ENCODE measurements around the gene C1orf159.

The C1orf159 gene

GRCh38 chr1:1046767-1047166, 69.1 kb downstream of the C1orf159 start:
- Histone ChIP-seq H3K9ac (ENCODE audit: low read length) (no peak overlapping the region), H3K27me3 (ENCODE audit: low read depth, low read length) (no peaks in the 10 kb centered on the region), H3K36me3 (replicated peaks; ENCODE audit: low read depth, low read length) (no peaks in the 10 kb centered on the region), H3K4me2 (ENCODE audit: low read length) (no peak overlapping the region), H3K4me1 (ENCODE audit: low read length) (peaks cover 6% of the 10 kb centered on the region), H4K20me1 (ENCODE audit: insufficient read depth, low read length) (no peaks in the 10 kb centered on the region), H2AFZ (ENCODE audit: low read depth, low read length) (no peak overlapping the region), H3K4me3 (ENCODE audit: low read length) (no peak overlapping the region), H3K27ac (ENCODE audit: low read length) (no peak overlapping the region), H3K79me2 (ENCODE audit: low read length) (no peaks in the 10 kb centered on the region), H3K9me3 (ENCODE audit: insufficient read depth, low read length) (no peaks in the 10 kb centered on the region)
- TF ChIP-seq, protein P1, sequence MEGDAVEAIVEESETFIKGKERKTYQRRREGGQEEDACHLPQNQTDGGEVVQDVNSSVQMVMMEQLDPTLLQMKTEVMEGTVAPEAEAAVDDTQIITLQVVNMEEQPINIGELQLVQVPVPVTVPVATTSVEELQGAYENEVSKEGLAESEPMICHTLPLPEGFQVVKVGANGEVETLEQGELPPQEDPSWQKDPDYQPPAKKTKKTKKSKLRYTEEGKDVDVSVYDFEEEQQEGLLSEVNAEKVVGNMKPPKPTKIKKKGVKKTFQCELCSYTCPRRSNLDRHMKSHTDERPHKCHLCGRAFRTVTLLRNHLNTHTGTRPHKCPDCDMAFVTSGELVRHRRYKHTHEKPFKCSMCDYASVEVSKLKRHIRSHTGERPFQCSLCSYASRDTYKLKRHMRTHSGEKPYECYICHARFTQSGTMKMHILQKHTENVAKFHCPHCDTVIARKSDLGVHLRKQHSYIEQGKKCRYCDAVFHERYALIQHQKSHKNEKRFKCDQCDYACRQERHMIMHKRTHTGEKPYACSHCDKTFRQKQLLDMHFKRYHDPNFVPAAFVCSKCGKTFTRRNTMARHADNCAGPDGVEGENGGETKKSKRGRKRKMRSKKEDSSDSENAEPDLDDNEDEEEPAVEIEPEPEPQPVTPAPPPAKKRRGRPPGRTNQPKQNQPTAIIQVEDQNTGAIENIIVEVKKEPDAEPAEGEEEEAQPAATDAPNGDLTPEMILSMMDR (IDR thresholded peaks at IDR 0.05; ENCODE audit: low read depth, low read length), result no peak
- no peak for TF ChIP-seq EZH2phosphoT487 (IDR thresholded peaks at IDR 0.05; ENCODE audit: low read depth)

- Histone ChIP-seq H3K27ac (ENCODE audit: low read length) (no peak overlapping the region), H3K4me1 (ENCODE audit: low read length) (peaks cover 6% of the 10 kb centered on the region), H3K27me3 (ENCODE audit: low read depth, low read length) (no peaks in the 10 kb centered on the region), H3K79me2 (ENCODE audit: low read length) (no peaks in the 10 kb centered on the region), H3K4me3 (ENCODE audit: low read length) (no peak overlapping the region), H3K36me3 (replicated peaks; ENCODE audit: low read depth, low read length) (no peaks in the 10 kb centered on the region), H3K4me2 (ENCODE audit: low read length) (no peak overlapping the region), H3K9me3 (ENCODE audit: insufficient read depth, low read length) (no peaks in the 10 kb centered on the region), H2AFZ (ENCODE audit: low read depth, low read length) (no peak overlapping the region), H4K20me1 (ENCODE audit: insufficient read depth, low read length) (no peaks in the 10 kb centered on the region), H3K9ac (ENCODE audit: low read length) (no peak overlapping the region)
- no peak for TF ChIP-seq EZH2phosphoT487 (IDR thresholded peaks at IDR 0.05; ENCODE audit: low read depth)
- TF ChIP-seq, protein P1 (IDR thresholded peaks at IDR 0.05; ENCODE audit: low read depth, low read length), result no peak
Observed at GRCh38 chr1:1046243-1046642, 69.6 kb downstream of the C1orf159 start.

DNA sequence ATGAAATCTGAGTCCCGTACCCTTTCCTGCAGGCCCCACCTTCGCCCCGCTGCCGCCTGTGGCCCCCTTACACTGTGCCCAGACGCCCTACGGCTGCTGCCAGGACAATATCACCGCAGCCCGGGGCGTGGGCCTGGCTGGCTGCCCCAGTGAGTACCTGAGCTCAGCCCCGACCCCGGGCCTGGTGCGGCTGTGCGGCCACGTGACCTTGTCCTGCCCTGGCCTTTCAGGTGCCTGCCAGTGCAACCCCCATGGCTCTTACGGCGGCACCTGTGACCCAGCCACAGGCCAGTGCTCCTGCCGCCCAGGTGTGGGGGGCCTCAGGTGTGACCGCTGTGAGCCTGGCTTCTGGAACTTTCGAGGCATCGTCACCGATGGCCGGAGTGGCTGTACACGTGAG, 70.8 kb downstream of the C1orf159 start:
- Histone ChIP-seq H2AFZ (ENCODE audit: low read depth, low read length) (no peak overlapping the region), H3K9me3 (ENCODE audit: insufficient read depth, low read length) (no peaks in the 10 kb centered on the region), H3K79me2 (ENCODE audit: low read length) (no peaks in the 10 kb centered on the region), H3K9ac (ENCODE audit: low read length) (no peak overlapping the region), H3K4me2 (ENCODE audit: low read length) (no peak overlapping the region), H3K36me3 (replicated peaks; ENCODE audit: low read depth, low read length) (no peaks in the 10 kb centered on the region), H3K4me1 (ENCODE audit: low read length) (peaks cover 1% of the 10 kb centered on the region; the same call in 1 of the 2 replicates), H4K20me1 (ENCODE audit: insufficient read depth, low read length) (no peaks in the 10 kb centered on the region), H3K4me3 (ENCODE audit: low read length) (no peak overlapping the region), H3K27ac (ENCODE audit: low read length) (no peak overlapping the region), H3K27me3 (ENCODE audit: low read depth, low read length) (no peaks in the 10 kb centered on the region)
- TF ChIP-seq, protein P1 (IDR thresholded peaks at IDR 0.05; ENCODE audit: low read depth, low read length), result no peak
- no peak for TF ChIP-seq EZH2phosphoT487 (IDR thresholded peaks at IDR 0.05; ENCODE audit: low read depth)

DNA sequence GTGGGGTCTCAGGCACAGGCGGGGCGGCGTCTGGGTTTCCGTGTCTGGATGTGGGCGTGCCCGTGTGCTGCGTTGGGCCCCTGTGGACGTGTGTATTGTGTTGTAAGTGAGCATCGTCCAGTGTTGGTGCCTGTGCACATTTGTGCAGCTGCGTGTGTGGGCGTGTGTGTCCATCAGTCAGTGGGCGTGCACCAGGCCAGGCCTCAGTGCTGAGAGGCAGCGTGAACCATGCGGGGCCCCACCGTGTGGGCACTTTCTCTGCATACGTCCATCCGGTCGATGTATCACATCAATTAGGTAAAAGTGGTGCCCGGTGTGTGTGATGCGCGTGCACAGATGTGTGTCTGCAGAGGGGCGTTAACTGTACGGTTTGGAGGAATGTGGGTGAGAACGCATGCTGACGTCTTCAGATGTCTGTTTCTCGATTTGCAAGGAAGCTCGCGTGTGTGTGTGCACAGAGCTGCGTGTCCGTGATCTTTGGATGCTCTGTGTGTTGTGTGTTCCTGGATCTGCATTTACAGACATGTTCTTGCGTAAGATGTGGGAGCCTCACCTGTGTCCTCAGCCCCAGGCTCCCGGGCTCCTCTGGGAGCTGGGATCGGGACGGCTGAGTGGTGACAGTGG, 71.3 kb downstream of the C1orf159 start:
- TF ChIP-seq, protein P1 (IDR thresholded peaks at IDR 0.05; ENCODE audit: low read depth, low read length), result no peak
- no peak for TF ChIP-seq EZH2phosphoT487 (IDR thresholded peaks at IDR 0.05; ENCODE audit: low read depth)
- Histone ChIP-seq H3K4me2 (ENCODE audit: low read length) (no peak overlapping the region), H3K36me3 (replicated peaks; ENCODE audit: low read depth, low read length) (no peaks in the 10 kb centered on the region), H3K27ac (ENCODE audit: low read length) (no peak overlapping the region), H2AFZ (ENCODE audit: low read depth, low read length) (no peak overlapping the region), H3K4me3 (ENCODE audit: low read length) (no peak overlapping the region), H3K27me3 (ENCODE audit: low read depth, low read length) (no peaks in the 10 kb centered on the region), H3K79me2 (ENCODE audit: low read length) (no peaks in the 10 kb centered on the region), H4K20me1 (ENCODE audit: insufficient read depth, low read length) (no peaks in the 10 kb centered on the region), H3K4me1 (ENCODE audit: low read length) (peaks cover 2% of the 10 kb centered on the region), H3K9me3 (ENCODE audit: insufficient read depth, low read length) (no peaks in the 10 kb centered on the region), H3K9ac (ENCODE audit: low read length) (no peak overlapping the region)
